ENCODE results near the gene ARSD. TPM values are rescaled to one million over a fixed set of nuclear protein-coding genes. Genes with fewer than 3 reads are reported as not detected.

Gene ARSD
- total and polyA plus RNA-seq, 2 of the 8 experiments (the other 6 are each of a cell fraction or from before 2014, with no cell fraction given) = 1.8 to 3.2 TPM

DNA sequence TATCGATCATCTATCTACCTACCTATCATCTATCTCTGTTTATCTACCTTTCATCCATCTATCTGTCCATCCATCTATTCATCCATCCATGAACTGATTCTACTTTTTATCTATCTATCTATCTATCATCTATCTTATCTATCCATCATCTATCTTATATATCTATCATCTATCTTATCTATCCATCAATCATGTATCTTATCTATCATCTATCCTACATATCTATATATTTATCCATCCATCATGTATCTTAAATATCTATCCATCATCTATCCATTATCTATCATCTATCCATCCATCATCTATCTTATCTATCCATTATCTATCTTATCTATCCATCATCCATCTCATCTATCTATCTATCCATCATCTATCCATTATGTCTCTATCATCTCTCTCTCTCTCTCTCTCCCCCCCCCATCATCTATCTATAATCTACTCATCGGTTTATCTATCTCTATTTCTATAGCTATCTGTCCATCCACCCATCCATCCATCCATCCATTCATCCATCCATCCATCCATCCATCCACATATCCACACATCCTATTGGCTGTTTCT, 20.9 kb downstream of the ARSD start (continued):
- TF ChIP-seq, protein P1, sequence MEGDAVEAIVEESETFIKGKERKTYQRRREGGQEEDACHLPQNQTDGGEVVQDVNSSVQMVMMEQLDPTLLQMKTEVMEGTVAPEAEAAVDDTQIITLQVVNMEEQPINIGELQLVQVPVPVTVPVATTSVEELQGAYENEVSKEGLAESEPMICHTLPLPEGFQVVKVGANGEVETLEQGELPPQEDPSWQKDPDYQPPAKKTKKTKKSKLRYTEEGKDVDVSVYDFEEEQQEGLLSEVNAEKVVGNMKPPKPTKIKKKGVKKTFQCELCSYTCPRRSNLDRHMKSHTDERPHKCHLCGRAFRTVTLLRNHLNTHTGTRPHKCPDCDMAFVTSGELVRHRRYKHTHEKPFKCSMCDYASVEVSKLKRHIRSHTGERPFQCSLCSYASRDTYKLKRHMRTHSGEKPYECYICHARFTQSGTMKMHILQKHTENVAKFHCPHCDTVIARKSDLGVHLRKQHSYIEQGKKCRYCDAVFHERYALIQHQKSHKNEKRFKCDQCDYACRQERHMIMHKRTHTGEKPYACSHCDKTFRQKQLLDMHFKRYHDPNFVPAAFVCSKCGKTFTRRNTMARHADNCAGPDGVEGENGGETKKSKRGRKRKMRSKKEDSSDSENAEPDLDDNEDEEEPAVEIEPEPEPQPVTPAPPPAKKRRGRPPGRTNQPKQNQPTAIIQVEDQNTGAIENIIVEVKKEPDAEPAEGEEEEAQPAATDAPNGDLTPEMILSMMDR (IDR thresholded peaks at IDR 0.05; ENCODE audit: control extremely low read depth in 1 of 3, insufficient read depth in 1 of 3, low read depth in 1 of 3, low read length in 3 of 3) = no peak
- no peak for TF ChIP-seq SAP30 (IDR thresholded peaks at IDR 0.05; ENCODE audit: insufficient read depth, insufficient replicate concordance, low read length)
- no peak for TF ChIP-seq SIN3A (conservative IDR thresholded peaks at IDR 0.05 in 1 of 2, IDR thresholded peaks at IDR 0.05 in 1 of 2; ENCODE audit: low read depth in 1 of 2, low read length in 2 of 2)
- TF ChIP-seq SP2 (IDR thresholded peaks at IDR 0.05; ENCODE audit: low read length) = no peak
